ENCODE results near the gene ZFP82. TPM values are rescaled to one million over a fixed set of nuclear protein-coding genes. Genes with fewer than 3 reads are reported as not detected.

ZFP82 gene
- total RNA-seq, 1 donor from 2014 or later: 16.1 TPM

- no peak for DNase-seq
- Mint-ChIP-seq H3K4me3 (ENCODE audit: unreplicated experiment) (no peak overlapping the region), H3K36me3 (ENCODE audit: unreplicated experiment) (peaks cover 50% of the 10 kb centered on the region), H3K4me1 (ENCODE audit: low read depth, unreplicated experiment) (no peaks in the 10 kb centered on the region), H3K27me3 (ENCODE audit: unreplicated experiment) (no peaks in the 10 kb centered on the region), H3K27ac (ENCODE audit: unreplicated experiment) (no peak overlapping the region), H3K9me3 (ENCODE audit: unreplicated experiment) (peaks cover 6% of the 10 kb centered on the region)
- TF ChIP-seq, protein P1, sequence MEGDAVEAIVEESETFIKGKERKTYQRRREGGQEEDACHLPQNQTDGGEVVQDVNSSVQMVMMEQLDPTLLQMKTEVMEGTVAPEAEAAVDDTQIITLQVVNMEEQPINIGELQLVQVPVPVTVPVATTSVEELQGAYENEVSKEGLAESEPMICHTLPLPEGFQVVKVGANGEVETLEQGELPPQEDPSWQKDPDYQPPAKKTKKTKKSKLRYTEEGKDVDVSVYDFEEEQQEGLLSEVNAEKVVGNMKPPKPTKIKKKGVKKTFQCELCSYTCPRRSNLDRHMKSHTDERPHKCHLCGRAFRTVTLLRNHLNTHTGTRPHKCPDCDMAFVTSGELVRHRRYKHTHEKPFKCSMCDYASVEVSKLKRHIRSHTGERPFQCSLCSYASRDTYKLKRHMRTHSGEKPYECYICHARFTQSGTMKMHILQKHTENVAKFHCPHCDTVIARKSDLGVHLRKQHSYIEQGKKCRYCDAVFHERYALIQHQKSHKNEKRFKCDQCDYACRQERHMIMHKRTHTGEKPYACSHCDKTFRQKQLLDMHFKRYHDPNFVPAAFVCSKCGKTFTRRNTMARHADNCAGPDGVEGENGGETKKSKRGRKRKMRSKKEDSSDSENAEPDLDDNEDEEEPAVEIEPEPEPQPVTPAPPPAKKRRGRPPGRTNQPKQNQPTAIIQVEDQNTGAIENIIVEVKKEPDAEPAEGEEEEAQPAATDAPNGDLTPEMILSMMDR (IDR thresholded peaks at IDR 0.05; ENCODE audit: partially characterized antibody, unreplicated experiment): no peak
These were observed 19.9 kb downstream of the ZFP82 start for GRCh38 chr19:36398571-36398970.

GRCh38 chr19:36392916-36393673, 25.3 kb downstream of the ZFP82 start:
- peaks cover 25% of the 10 kb centered on the region for H3K9me3 Mint-ChIP-seq (ENCODE audit: unreplicated experiment)
- no peak overlapping the region for H3K27ac Mint-ChIP-seq (ENCODE audit: unreplicated experiment)
- peaks cover 5% of the 10 kb centered on the region for H3K27me3 Mint-ChIP-seq (ENCODE audit: unreplicated experiment)
- DNase-seq: no peak
- peaks cover 64% of the 10 kb centered on the region for H3K36me3 Mint-ChIP-seq (ENCODE audit: unreplicated experiment)
- H3K4me1 Mint-ChIP-seq (ENCODE audit: low read depth, unreplicated experiment): no peaks in the 10 kb centered on the region
- TF ChIP-seq, protein P1 (IDR thresholded peaks at IDR 0.05; ENCODE audit: partially characterized antibody, unreplicated experiment): no peak
- H3K4me3 Mint-ChIP-seq (ENCODE audit: unreplicated experiment): no peak overlapping the region

GRCh38 chr19:36379510-36379819, 39.0 kb downstream of the ZFP82 start:
- Mint-ChIP-seq H3K27me3 (ENCODE audit: unreplicated experiment) (peaks cover 4% of the 10 kb centered on the region), H3K27ac (ENCODE audit: unreplicated experiment) (peak overlapping the region; percentile 17), H3K4me1 (ENCODE audit: low read depth, unreplicated experiment) (peaks cover 11% of the 10 kb centered on the region), H3K36me3 (ENCODE audit: unreplicated experiment) (peaks cover 6% of the 10 kb centered on the region), H3K4me3 (ENCODE audit: unreplicated experiment) (peak overlapping the region; percentile 74), H3K9me3 (ENCODE audit: unreplicated experiment) (peaks cover 9% of the 10 kb centered on the region)
- TF ChIP-seq, protein P1 (IDR thresholded peaks at IDR 0.05; ENCODE audit: partially characterized antibody, unreplicated experiment): no peak
- DNase-seq: no peak

GRCh38 chr19:36378625-36379509, 39.6 kb downstream of the ZFP82 start, which contains the start of gene ZFP14:
Gene ZFP14 (minus strand): TSS chr19:36379201. CDS start chr19:36367892, 11,309 bp downstream.
- H3K9me3 Mint-ChIP-seq (ENCODE audit: unreplicated experiment): peaks cover 9% of the 10 kb centered on the region

More at GRCh38 chr19:36378625-36379509, 39.6 kb downstream of the ZFP82 start, which contains the start of gene ZFP14:
- H3K27ac Mint-ChIP-seq (ENCODE audit: unreplicated experiment): peak within 1 kb of the TSS; percentile 92
- TF ChIP-seq, protein P1 (IDR thresholded peaks at IDR 0.05; ENCODE audit: partially characterized antibody, unreplicated experiment): no peak
- peaks cover 6% of the 10 kb centered on the region for H3K36me3 Mint-ChIP-seq (ENCODE audit: unreplicated experiment)
- H3K4me1 Mint-ChIP-seq (ENCODE audit: low read depth, unreplicated experiment): peaks cover 11% of the 10 kb centered on the region
- peak; percentile 92 for DNase-seq
- H3K27me3 Mint-ChIP-seq (ENCODE audit: unreplicated experiment): peaks cover 4% of the 10 kb centered on the region
- peak within 1 kb of the TSS; percentile 98 for H3K4me3 Mint-ChIP-seq (ENCODE audit: unreplicated experiment)

Measured in glutamatergic neuron (in vitro differentiated cells).